Medulla oblongata (tissue), 1 donor: ENCODE measurements around the gene MPO.

Experiments used
- DNase-seq: peaks from one replicate; pipeline ENCODE4 v3.0.0-alpha.2; 2015; ENCODE audit errors: extremely low spot score

MPO gene

GRCh38 chr17:58279016-58279711 lies 1.6 kb downstream of the MPO start:
- no peak for DNase-seq

GRCh38 chr17:58278661-58279015 lies 2.1 kb downstream of the MPO start:
- peak; percentile 26 for DNase-seq

- no peak for DNase-seq
Observed at GRCh38 chr17:58277802-58278595, 2.7 kb downstream of the MPO start.

GRCh38 chr17:58277107-58277801 lies 3.5 kb downstream of the MPO start:
- peak; percentile 30 for DNase-seq

- DNase-seq = no peak
Observed at GRCh38 chr17:58276423-58276822, 4.3 kb downstream of the MPO start.

GRCh38 chr17:58275417-58275816 lies 5.3 kb downstream of the MPO start:
- no peak for DNase-seq

- DNase-seq = no peak
Observed at GRCh38 chr17:58273453-58274104, 7.2 kb downstream of the MPO start.

GRCh38 chr17:58272367-58273280 lies 8.1 kb downstream of the MPO start:
- DNase-seq = no peak

GRCh38 chr17:58271216-58271931 lies 9.4 kb downstream of the MPO start:
- no peak for DNase-seq

GRCh38 chr17:58270476-58271215 lies 10.1 kb downstream of the MPO start:
- no peak for DNase-seq

- no peak for DNase-seq
Observed at GRCh38 chr17:58269557-58270291, 11.0 kb downstream of the MPO start.

- no peak for DNase-seq
Observed at GRCh38 chr17:58268774-58269556, 11.8 kb downstream of the MPO start.

GRCh38 chr17:58268326-58268725 lies 12.4 kb downstream of the MPO start:
- DNase-seq = no peak

- no peak for DNase-seq
Observed at GRCh38 chr17:58267347-58268324, 13.1 kb downstream of the MPO start.

GRCh38 chr17:58265902-58266875 lies 14.5 kb downstream of the MPO start:
- no peak for DNase-seq

GRCh38 chr17:58265271-58265670 lies 15.5 kb downstream of the MPO start:
- DNase-seq = no peak
